ENCODE data around the gene ECEL1.

ECEL1 gene

DNA sequence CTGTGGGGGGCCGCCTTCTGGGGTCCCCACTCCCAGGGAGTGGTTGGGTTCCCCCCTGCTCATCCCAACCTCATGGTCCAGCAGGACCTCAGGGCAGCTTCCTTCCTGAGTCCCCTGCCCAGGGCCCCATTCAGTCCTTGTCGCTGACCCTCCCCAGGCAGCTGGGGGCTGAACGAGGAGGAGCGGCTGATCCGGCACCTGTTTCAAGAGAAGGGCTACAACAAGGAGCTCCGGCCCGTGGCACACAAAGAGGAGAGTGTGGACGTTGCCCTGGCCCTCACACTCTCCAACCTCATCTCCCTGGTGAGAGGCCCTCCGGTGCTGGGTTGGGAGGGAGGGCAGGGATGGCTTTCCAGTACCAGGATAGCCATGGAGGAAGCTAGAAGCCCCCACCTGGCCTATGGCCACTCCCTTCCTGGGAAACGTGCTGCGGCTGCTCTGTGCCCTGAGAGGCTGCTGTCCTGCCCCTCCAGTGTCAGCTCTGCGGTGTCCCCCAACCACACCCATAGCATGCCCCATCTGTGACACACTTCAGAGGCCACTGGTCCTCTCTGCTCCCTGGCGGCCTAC, 38.8 kb upstream of the ECEL1 start:
- Mint-ChIP-seq H3K4me3 (no peak overlapping the region), H3K9me3 (no peaks in the 10 kb centered on the region), H3K27me3 (peaks cover 47 to 74% of the 10 kb centered on the region in 2 donors), H3K4me1 (peaks cover 14 to 22% of the 10 kb centered on the region in 2 donors), H3K27ac (no peak overlapping the region), H3K36me3 (no peaks in the 10 kb centered on the region)
- ATAC-seq (replicated peaks) (no peak), DNase-seq (no peak)

DNA sequence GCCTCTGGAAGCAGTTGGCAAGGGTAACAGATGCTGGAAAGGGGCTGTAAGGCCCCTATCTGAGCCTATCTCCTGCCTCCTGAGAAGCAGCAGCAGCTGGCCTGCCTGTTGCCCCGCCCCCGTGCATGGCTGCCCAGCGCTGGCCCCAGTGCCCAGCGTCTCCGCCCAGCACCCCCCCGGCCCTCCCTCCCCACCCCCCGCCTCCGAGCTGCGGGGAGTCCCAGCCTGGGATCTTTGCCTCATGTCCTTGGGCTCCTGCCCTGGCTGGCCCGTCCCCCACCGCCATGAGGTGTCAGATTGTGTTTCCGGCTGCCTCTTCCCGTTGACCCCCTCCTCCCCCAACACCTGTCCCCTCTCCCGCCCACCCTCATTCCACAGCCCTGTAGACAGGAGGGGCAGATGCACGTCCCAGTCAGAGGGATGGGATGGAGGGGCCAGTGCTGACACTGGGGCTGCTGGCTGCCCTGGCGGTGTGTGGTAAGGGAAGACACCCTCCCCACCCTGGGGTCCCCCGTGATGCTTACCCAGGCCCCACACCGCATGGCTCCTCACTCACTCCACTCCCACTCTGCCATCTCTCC, 38.2 kb upstream of the ECEL1 start, which contains the start of gene CHRND:
TSS of gene CHRND (plus strand) at position 370 of the 581 bp plus-strand sequence. CDS start at position 426, 56 bp downstream.
- H3K4me1 Mint-ChIP-seq = peaks cover 15 to 25% of the 10 kb centered on the region in 2 donors
- no peak within 1 kb of the TSS for H3K27ac Mint-ChIP-seq
- H3K27me3 Mint-ChIP-seq = peaks cover 50 to 77% of the 10 kb centered on the region in 2 donors
- H3K9me3 Mint-ChIP-seq = no peaks in the 10 kb centered on the region
- DNase-seq (no peak), ATAC-seq (replicated peaks) (no peak)
- H3K36me3 Mint-ChIP-seq = no peaks in the 10 kb centered on the region
- H3K4me3 Mint-ChIP-seq = no peak within 1 kb of the TSS

- H3K9me3 Mint-ChIP-seq = no peaks in the 10 kb centered on the region
- no peak for ATAC-seq (replicated peaks)
- H3K4me1 Mint-ChIP-seq = peaks cover 15 to 25% of the 10 kb centered on the region in 2 donors
- H3K36me3 Mint-ChIP-seq = no peaks in the 10 kb centered on the region
- H3K4me3 Mint-ChIP-seq = no peak overlapping the region
- H3K27me3 Mint-ChIP-seq = peaks cover 56 to 78% of the 10 kb centered on the region in 2 donors
- H3K27ac Mint-ChIP-seq = no peak overlapping the region
- DNase-seq = no peak
Observed at GRCh38 chr2:232525199-232525598, 37.6 kb upstream of the ECEL1 start.

- Mint-ChIP-seq H3K9me3 (no peaks in the 10 kb centered on the region), H3K4me3 (peak overlapping the region in 1 of 2 donors; percentile 64), H3K36me3 (no peaks in the 10 kb centered on the region), H3K27ac (no peak overlapping the region), H3K4me1 (peaks cover 15 to 25% of the 10 kb centered on the region in 2 donors), H3K27me3 (peaks cover 59 to 76% of the 10 kb centered on the region in 2 donors)
- DNase-seq = no peak
- ATAC-seq (replicated peaks) = no peak
Observed at GRCh38 chr2:232524771-232525170, 37.1 kb upstream of the ECEL1 start.

- DNase-seq (no peak), ATAC-seq (replicated peaks) (peak; percentile 54 to 55)
- Mint-ChIP-seq H3K4me1 (peaks cover 15 to 25% of the 10 kb centered on the region in 2 donors), H3K27me3 (peaks cover 64 to 78% of the 10 kb centered on the region in 2 donors), H3K27ac (no peak overlapping the region), H3K36me3 (no peaks in the 10 kb centered on the region), H3K9me3 (no peaks in the 10 kb centered on the region), H3K4me3 (peak overlapping the region; percentile 48 to 64)
Observed at GRCh38 chr2:232523682-232524597, 36.3 kb upstream of the ECEL1 start.

DNA sequence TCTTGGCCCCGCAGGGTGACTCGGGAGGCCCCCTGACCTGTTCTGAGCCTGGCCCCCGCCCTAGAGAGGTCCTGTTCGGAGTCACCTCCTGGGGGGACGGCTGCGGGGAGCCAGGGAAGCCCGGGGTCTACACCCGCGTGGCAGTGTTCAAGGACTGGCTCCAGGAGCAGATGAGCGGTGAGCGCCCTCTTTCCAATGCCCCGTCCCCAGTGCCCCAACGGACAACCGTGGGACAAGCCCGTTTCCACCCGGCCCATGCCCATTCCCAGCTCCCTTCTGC, 35.7 kb upstream of the ECEL1 start:
- Mint-ChIP-seq H3K4me1 (peaks cover 12 to 25% of the 10 kb centered on the region in 2 donors), H3K9me3 (no peaks in the 10 kb centered on the region)

GRCh38 chr2:232522623-232523401, 35.2 kb upstream of the ECEL1 start:
- ATAC-seq (replicated peaks) = no peak
- no peak for DNase-seq
- no peak overlapping the region for H3K27ac Mint-ChIP-seq
- peak overlapping the region; percentile 19 to 56 for H3K4me3 Mint-ChIP-seq
- no peaks in the 10 kb centered on the region for H3K9me3 Mint-ChIP-seq
- H3K36me3 Mint-ChIP-seq = no peaks in the 10 kb centered on the region
- H3K27me3 Mint-ChIP-seq = peaks cover 58 to 74% of the 10 kb centered on the region in 2 donors
- H3K4me1 Mint-ChIP-seq = peaks cover 12 to 25% of the 10 kb centered on the region in 2 donors

More for the DNA sequence above, 35.7 kb upstream of the ECEL1 start:
- Mint-ChIP-seq H3K4me3 (peak overlapping the region in 1 of 2 donors; percentile 56), H3K27me3 (peaks cover 62 to 75% of the 10 kb centered on the region in 2 donors), H3K27ac (no peak overlapping the region), H3K36me3 (no peaks in the 10 kb centered on the region)
- no peak for DNase-seq
- ATAC-seq (replicated peaks) = no peak

GRCh38 chr2:232521959-232522622, 34.5 kb upstream of the ECEL1 start:
- Mint-ChIP-seq H3K4me1 (peaks cover 12 to 25% of the 10 kb centered on the region in 2 donors), H3K4me3 (peak overlapping the region in 1 of 2 donors; percentile 56)

GRCh38 chr2:232521098-232521497, 33.5 kb upstream of the ECEL1 start:
- Mint-ChIP-seq H3K4me3 (no peak overlapping the region), H3K36me3 (no peaks in the 10 kb centered on the region), H3K9me3 (no peaks in the 10 kb centered on the region), H3K4me1 (peaks cover 13 to 25% of the 10 kb centered on the region in 2 donors), H3K27me3 (peaks cover 53 to 59% of the 10 kb centered on the region in 2 donors), H3K27ac (no peak overlapping the region)
- ATAC-seq (replicated peaks) = no peak
- DNase-seq = no peak

More at GRCh38 chr2:232521959-232522622, 34.5 kb upstream of the ECEL1 start:
- H3K27ac Mint-ChIP-seq = no peak overlapping the region
- no peaks in the 10 kb centered on the region for H3K36me3 Mint-ChIP-seq
- H3K9me3 Mint-ChIP-seq = no peaks in the 10 kb centered on the region
- ATAC-seq (replicated peaks) (peak; percentile 74 to 78), DNase-seq (peak; percentile 41)
- H3K27me3 Mint-ChIP-seq = peaks cover 56 to 69% of the 10 kb centered on the region in 2 donors

DNA sequence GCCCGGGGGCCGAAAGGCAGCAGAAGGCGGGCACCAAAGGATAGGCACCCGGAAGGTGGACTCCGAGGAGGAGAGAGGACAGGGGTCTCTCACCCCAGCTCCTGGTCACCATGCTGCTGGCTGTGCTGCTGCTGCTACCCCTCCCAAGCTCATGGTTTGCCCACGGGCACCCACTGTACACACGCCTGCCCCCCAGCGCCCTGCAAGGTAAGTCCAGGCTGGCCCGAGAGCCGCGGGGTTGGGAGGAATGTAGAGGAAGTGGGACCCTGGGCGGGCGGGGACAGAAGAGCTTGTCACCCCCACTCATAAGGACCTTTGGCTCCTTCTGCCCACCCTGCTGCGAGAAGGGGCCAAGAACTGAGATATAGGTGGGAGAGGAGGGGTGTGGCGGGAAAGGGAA, 32.9 kb upstream of the ECEL1 start:
- H3K4me3 Mint-ChIP-seq = no peak overlapping the region

GRCh38 chr2:232519581-232520438, 32.2 kb upstream of the ECEL1 start, which contains the start of gene PRSS56:
TSS of gene PRSS56 (plus strand) at chr2:232520388. CDS start at chr2:232520599, 211 bp downstream.
- Mint-ChIP-seq H3K4me3 (no peak within 1 kb of the TSS), H3K36me3 (no peaks in the 10 kb centered on the region), H3K27ac (no peak within 1 kb of the TSS), H3K4me1 (peaks cover 13 to 25% of the 10 kb centered on the region in 2 donors), H3K9me3 (no peaks in the 10 kb centered on the region), H3K27me3 (peaks cover 51 to 54% of the 10 kb centered on the region in 2 donors)
- no peak for DNase-seq
- no peak for ATAC-seq (replicated peaks)

More for the DNA sequence above, 32.9 kb upstream of the ECEL1 start:
- Mint-ChIP-seq H3K9me3 (no peaks in the 10 kb centered on the region), H3K27ac (no peak overlapping the region), H3K36me3 (no peaks in the 10 kb centered on the region), H3K4me1 (peaks cover 13 to 25% of the 10 kb centered on the region in 2 donors), H3K27me3 (peaks cover 52 to 57% of the 10 kb centered on the region in 2 donors)
- no peak for DNase-seq
- no peak for ATAC-seq (replicated peaks)

- Mint-ChIP-seq H3K4me3 (no peak overlapping the region), H3K9me3 (no peaks in the 10 kb centered on the region), H3K36me3 (no peaks in the 10 kb centered on the region), H3K27ac (no peak overlapping the region), H3K27me3 (peaks cover 49 to 53% of the 10 kb centered on the region in 2 donors), H3K4me1 (peaks cover 9 to 17% of the 10 kb centered on the region in 2 donors)
- ATAC-seq (replicated peaks) (no peak), DNase-seq (no peak)
Observed at GRCh38 chr2:232518844-232519243, 31.2 kb upstream of the ECEL1 start.

DNA sequence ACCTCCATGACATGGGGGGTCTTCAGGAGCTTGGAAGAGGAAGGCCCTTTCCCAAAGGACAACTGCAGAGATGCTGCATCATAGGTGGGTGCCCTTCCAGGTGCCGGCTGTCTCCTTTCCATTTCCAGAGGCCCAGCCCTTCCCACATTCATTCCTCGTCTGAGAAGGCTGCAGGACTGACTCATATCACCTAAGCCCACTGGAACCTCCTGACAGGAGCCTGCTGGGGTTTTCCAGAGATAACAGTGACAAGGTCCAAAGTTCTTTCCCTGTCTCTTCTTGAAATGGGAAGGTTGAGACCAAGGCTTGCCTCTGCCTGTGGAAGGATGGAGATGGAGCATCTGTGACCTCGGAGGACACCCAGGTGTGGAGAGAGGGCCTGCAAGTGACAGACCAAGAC, 28.9 kb upstream of the ECEL1 start:
- no peak overlapping the region for H3K4me3 Mint-ChIP-seq
- H3K36me3 Mint-ChIP-seq = no peaks in the 10 kb centered on the region
- peaks cover 4% of the 10 kb centered on the region in 2 donors for H3K4me1 Mint-ChIP-seq
- H3K27ac Mint-ChIP-seq = no peak overlapping the region
- no peak for ATAC-seq (replicated peaks)
- DNase-seq = no peak
- H3K9me3 Mint-ChIP-seq = no peaks in the 10 kb centered on the region
- H3K27me3 Mint-ChIP-seq = peaks cover 49 to 51% of the 10 kb centered on the region in 2 donors

Data from stimulated activated naive B cell treated with anti-CD40 and anti-IgM and Interleukin-4, amounts not matched to agents 10 μg/mL and 1 μg/mL and 100 μg/mL, for 72 hours (primary cell).